Retinal pigment epithelial cell (primary cell): Measurements from ENCODE around the gene PPCDC.

ENCODE experiments used
- DNase-seq: peaks from one replicate; pipeline ENCODE4 v3.0.0-alpha.2; 2010; ENCODE audit warnings: low read depth
- H3K4me3 ChIP-seq: 2 replicates; pipeline ENCODE4 v1.5.1; 2011; ENCODE audit warnings: mild to moderate bottlenecking, low read length, control low read depth, moderate library complexity
- TF ChIP-seq, protein P1 (sequence below): conservative IDR thresholded peaks from 2 replicates; pipeline ENCODE4 v1.5.1; 2011; ENCODE audit warnings: low read depth, low read length, control low read depth, inconsistent platforms

Gene PPCDC

GRCh38 chr15:74988007-74988800 is 35.2 kb upstream of the PPCDC start:
- H3K4me3 ChIP-seq, result no peak overlapping the region
- DNase-seq, result no peak
- TF ChIP-seq, protein P1, sequence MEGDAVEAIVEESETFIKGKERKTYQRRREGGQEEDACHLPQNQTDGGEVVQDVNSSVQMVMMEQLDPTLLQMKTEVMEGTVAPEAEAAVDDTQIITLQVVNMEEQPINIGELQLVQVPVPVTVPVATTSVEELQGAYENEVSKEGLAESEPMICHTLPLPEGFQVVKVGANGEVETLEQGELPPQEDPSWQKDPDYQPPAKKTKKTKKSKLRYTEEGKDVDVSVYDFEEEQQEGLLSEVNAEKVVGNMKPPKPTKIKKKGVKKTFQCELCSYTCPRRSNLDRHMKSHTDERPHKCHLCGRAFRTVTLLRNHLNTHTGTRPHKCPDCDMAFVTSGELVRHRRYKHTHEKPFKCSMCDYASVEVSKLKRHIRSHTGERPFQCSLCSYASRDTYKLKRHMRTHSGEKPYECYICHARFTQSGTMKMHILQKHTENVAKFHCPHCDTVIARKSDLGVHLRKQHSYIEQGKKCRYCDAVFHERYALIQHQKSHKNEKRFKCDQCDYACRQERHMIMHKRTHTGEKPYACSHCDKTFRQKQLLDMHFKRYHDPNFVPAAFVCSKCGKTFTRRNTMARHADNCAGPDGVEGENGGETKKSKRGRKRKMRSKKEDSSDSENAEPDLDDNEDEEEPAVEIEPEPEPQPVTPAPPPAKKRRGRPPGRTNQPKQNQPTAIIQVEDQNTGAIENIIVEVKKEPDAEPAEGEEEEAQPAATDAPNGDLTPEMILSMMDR, result peak; percentile 64

GRCh38 chr15:74989527-74989926 is 33.9 kb upstream of the PPCDC start:
- TF ChIP-seq, protein P1, result no peak
- no peak overlapping the region for H3K4me3 ChIP-seq
- DNase-seq, result no peak

DNA sequence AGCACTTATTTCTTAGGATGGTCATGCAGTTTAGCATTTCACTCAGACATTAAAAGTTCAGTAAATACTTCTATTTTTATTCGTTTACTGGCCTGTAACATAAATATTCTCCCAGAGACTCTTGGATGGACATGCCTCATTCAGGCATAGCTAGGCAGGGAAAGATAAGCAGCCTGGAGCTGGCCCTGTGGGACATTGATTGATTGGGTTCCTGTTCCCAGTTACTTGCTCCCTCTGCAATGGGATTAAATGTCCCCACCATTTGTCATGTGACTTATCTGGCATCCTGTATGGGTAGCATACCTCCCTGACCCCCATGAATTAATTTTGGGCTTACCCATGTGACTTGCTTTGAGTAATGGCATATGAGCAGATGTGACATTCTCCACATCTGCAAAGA is 30.8 kb upstream of the PPCDC start:
- TF ChIP-seq, protein P1, result no peak
- no peak for DNase-seq
- no peak overlapping the region for H3K4me3 ChIP-seq

GRCh38 chr15:74994236-74994635 is 29.2 kb upstream of the PPCDC start:
- H3K4me3 ChIP-seq, result no peak overlapping the region
- DNase-seq, result no peak
- TF ChIP-seq, protein P1, result no peak

- TF ChIP-seq, protein P1, result no peak
- H3K4me3 ChIP-seq, result no peak overlapping the region
These were observed 28.7 kb upstream of the PPCDC start for GRCh38 chr15:74994685-74995084.

DNA sequence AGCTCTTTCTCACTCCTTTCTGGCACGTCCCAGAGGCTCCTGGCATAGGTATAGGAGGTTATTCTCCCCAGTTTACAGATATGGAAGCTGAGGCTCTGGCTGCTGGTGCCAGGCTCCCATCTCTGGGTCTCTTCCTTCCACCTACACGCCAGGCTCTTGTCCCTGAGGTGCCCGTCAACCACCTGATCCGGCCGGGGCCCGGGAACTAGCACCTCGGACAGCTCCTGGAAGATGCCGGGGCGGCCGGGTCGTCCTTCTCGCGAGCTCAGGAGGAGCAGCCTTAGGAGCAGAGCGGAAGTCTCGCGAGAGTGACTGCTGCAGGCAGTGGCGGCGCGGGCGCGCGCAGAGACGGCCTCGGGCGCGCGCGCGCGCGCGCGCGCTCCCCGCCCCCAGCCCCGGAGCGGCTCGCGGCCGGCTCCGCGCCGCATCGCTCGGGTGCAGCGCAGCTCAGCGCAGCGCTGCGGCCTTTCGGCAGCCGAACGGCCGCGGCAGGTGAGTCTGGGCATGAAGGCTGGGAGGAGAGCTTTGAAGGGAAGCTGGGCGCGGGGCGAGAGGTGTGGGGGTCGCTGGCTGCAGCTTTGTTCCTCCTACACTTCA is 28.1 kb upstream of the PPCDC start, which contains the start of gene SCAMP5:
TSS of gene SCAMP5 (plus strand) at position 382 of the 597 bp plus-strand sequence. CDS start 16,277 bp downstream, outside the sequence.
- peak; percentile 81 for DNase-seq
- peak within 1 kb of the TSS; percentile 75 for H3K4me3 ChIP-seq
- TF ChIP-seq, protein P1, result no peak

More at GRCh38 chr15:74994685-74995084, 28.7 kb upstream of the PPCDC start:
- DNase-seq, result no peak
